CD14-positive monocyte (primary cell): ENCODE measurements around the gene INHA. TPM values are rescaled to one million over a fixed set of nuclear protein-coding genes. Genes with fewer than 3 reads are reported as not detected.

Source experiments
- DNase-seq, 3 donors: peaks; one replicate each; pipeline ENCODE4 v3.0.0-alpha.2; 2011 to 2022
- H2AFZ ChIP-seq: 2 replicates; pipeline ENCODE4 v1.6.0; 2012; ENCODE audit warnings: mild to moderate bottlenecking, low read depth, low read length, inconsistent platforms; ENCODE audit not compliant: insufficient read depth, poor library complexity, severe bottlenecking
- H3K27ac ChIP-seq, 2 donors: 1 replicate in 1 of 2; 2 replicates in 1 of 2; pipeline ENCODE4 v1.5.1; 2012 to 2013; ENCODE audit warnings: low read length in 2 of 2, control low read depth in 1 of 2, inconsistent platforms in 1 of 2, low read depth in 1 of 2, mild to moderate bottlenecking in 1 of 2
- H3K27me3 ChIP-seq, 2 donors: one replicate each; pipeline versions ENCODE4 v1.6.0 to v1.6.1; 2011 to 2013; ENCODE audit warnings: low read length in 2 of 2; ENCODE audit not compliant: control insufficient read depth in 2 of 2, insufficient read depth in 2 of 2
- H3K36me3 ChIP-seq, 2 donors: replicated peaks in 1 of 2; 1 replicate in 1 of 2; 2 replicates in 1 of 2; pipeline versions ENCODE4 v1.5.1 to v1.6.1; 2012 to 2013; ENCODE audit warnings: low read length in 2 of 2, control low read depth in 1 of 2, inconsistent platforms in 1 of 2, mild to moderate bottlenecking in 1 of 2; ENCODE audit not compliant: insufficient read depth in 2 of 2, control insufficient read depth in 1 of 2
- H3K4me1 ChIP-seq, 2 donors: 1 replicate in 1 of 2; 2 replicates in 1 of 2; pipeline versions ENCODE4 v1.5.1 to v1.6.1; 2012 to 2013; ENCODE audit warnings: low read length in 2 of 2, control low read depth in 1 of 2, inconsistent platforms in 1 of 2, mild to moderate bottlenecking in 1 of 2, moderate library complexity in 1 of 2; ENCODE audit not compliant: insufficient read depth in 2 of 2, control insufficient read depth in 1 of 2
- H3K4me2 ChIP-seq: replicated peaks from 2 replicates; pipeline ENCODE3; 2012; ENCODE audit warnings: low read length, moderate library complexity, mild to moderate bottlenecking; ENCODE audit not compliant: poor library complexity, severe bottlenecking; ENCODE audit errors: extremely low read depth
- H3K4me3 ChIP-seq, 3 experiments: fragments of 200-600 bp in 1 of 3; sonication (generic) in 1 of 3; replicated peaks in 1 of 3; 1 replicate in 2 of 3; 2 replicates in 1 of 3; pipeline ENCODE4 v1.5.1; 2011 to 2013; ENCODE audit warnings: low read length in 3 of 3, mild to moderate bottlenecking in 3 of 3, control low read depth in 2 of 3, low read depth in 2 of 3, inconsistent platforms in 1 of 3, moderate library complexity in 1 of 3
- H3K79me2 ChIP-seq: 2 replicates; pipeline ENCODE4 v1.6.0; 2012; ENCODE audit warnings: mild to moderate bottlenecking, control low read depth, inconsistent platforms, low read length, moderate library complexity; ENCODE audit not compliant: insufficient read depth
- H3K9ac ChIP-seq: 2 replicates; pipeline ENCODE4 v1.6.0; 2017; ENCODE audit warnings: low read length, mild to moderate bottlenecking; ENCODE audit not compliant: insufficient read depth, poor library complexity, severe bottlenecking
- H3K9me3 ChIP-seq, 2 donors: replicated peaks in 1 of 2; 1 replicate in 1 of 2; 2 replicates in 1 of 2; pipeline versions ENCODE4 v1.5.1 to v1.6.1; 2012 to 2013; ENCODE audit warnings: low read length in 2 of 2, control low read depth in 1 of 2; ENCODE audit not compliant: control insufficient read depth in 1 of 2, insufficient read depth in 1 of 2
- H4K20me1 ChIP-seq: 2 replicates; pipeline ENCODE4 v1.6.0; 2012; ENCODE audit warnings: mild to moderate bottlenecking, low read length, control low read depth, moderate library complexity; ENCODE audit not compliant: insufficient read depth
- H3K27ac Mint-ChIP-seq, 7 donors: one replicate each; pipeline ENCODE4 v1.8.0; 2020; ENCODE audit warnings: mild to moderate bottlenecking in 7 of 7, mixed read lengths in 7 of 7, moderate library complexity in 6 of 7, inconsistent platforms in 2 of 7
- H3K27me3 Mint-ChIP-seq, 3 donors: one replicate each; pipeline ENCODE4 v1.8.0; 2021 to 2022; ENCODE audit warnings: low read depth in 3 of 3, mild to moderate bottlenecking in 3 of 3, mixed read lengths in 3 of 3, moderate library complexity in 3 of 3, inconsistent platforms in 1 of 3
- H3K36me3 Mint-ChIP-seq, 2 donors: one replicate each; pipeline ENCODE4 v1.8.0; 2020; ENCODE audit warnings: mixed read lengths in 2 of 2, inconsistent platforms in 1 of 2, mild to moderate bottlenecking in 1 of 2
- H3K4me1 Mint-ChIP-seq: one replicate; pipeline ENCODE4 v1.8.0; 2020; ENCODE audit warnings: mild to moderate bottlenecking, mixed read lengths
- H3K4me3 Mint-ChIP-seq, 2 donors: one replicate each; pipeline ENCODE4 v1.8.0; 2020; ENCODE audit warnings: mild to moderate bottlenecking in 2 of 2, mixed read lengths in 2 of 2, moderate library complexity in 1 of 2
- H3K9me3 Mint-ChIP-seq, 7 donors: one replicate each; pipeline ENCODE4 v1.8.0; 2020 to 2022; ENCODE audit warnings: mixed read lengths in 7 of 7, mild to moderate bottlenecking in 6 of 7, moderate library complexity in 6 of 7, inconsistent platforms in 2 of 7
- CTCF ChIP-seq: fragments of 200-600 bp; IDR thresholded peaks from one replicate; pipeline ENCODE4 v1.8.0; 2022; ENCODE audit warnings: antibody characterized with exemption, mild to moderate bottlenecking
- WGBS: methylation state at CpG from one replicate; pipeline ENCODE4 v1.1.5; 2013; ENCODE audit warnings: missing lambda C conversion rate; ENCODE audit not compliant: insufficient coverage; 5-methylcytosine and 5-hydroxymethylcytosine counted together
- intact Hi-C, 2 donors: fragments of 100-400 bp; cut with micrococcal nuclease; formaldehyde crosslinking; loops; one replicate each; pipeline versions ENCODE4 v1.15.0 to v1.15.1; 2023
- polyA plus RNA-seq, 3 donors: library from polyadenylated mRNA; depleted of rRNA in 1 of 3; unstranded in 2 of 3; stranded (reverse) in 1 of 3; fragments of 300-500 nt in 2 of 3; fragments of >200 nt in 1 of 3; fragmentation: Illumina TruSeq in 2 of 3; gene quantifications; 1 replicate in 2 of 3; 2 replicates in 1 of 3; pipeline ENCODE4 v1.2.3, GENCODE V29; 2012 to 2021

The INHA gene
- polyA plus RNA-seq, 3 donors: not detected

GRCh38 chr2:219545295-219545942 lies 26.7 kb upstream of the INHA start:
- intact Hi-C loops: no loop called here
- no peak overlapping the region for H3K4me2 ChIP-seq
- Mint-ChIP-seq H3K27ac (peak overlapping the region in 1 of 7 donors; percentile 20), H3K27me3 (peaks cover 37 to 78% (median 49%) of the 10 kb centered on the region in 3 donors), H3K4me1 (peaks cover 9% of the 10 kb centered on the region), H3K4me3 (peak overlapping the region in 1 of 2 donors; percentile 17), H3K9me3 (peaks cover 0 to 14% (median 2%) of the 10 kb centered on the region in 7 donors), H3K36me3 (peaks cover 0 to 6% of the 10 kb centered on the region in 2 donors)
- H3K9me3 ChIP-seq: no peaks in the 10 kb centered on the region
- no peaks in the 10 kb centered on the region for H3K36me3 ChIP-seq
- H4K20me1 ChIP-seq: no peaks in the 10 kb centered on the region
- no peak for DNase-seq
- H3K4me1 ChIP-seq: peaks cover 21 to 27% of the 10 kb centered on the region in 2 donors
- H3K9ac ChIP-seq: no peak overlapping the region
- TF ChIP-seq CTCF: no peak
- H3K27me3 ChIP-seq: peaks cover 24 to 60% of the 10 kb centered on the region in 2 donors
- no peak overlapping the region for H3K4me3 ChIP-seq
- H2AFZ ChIP-seq: no peak overlapping the region
- WGBS: 86% methylated on average over 2 of the region's 3 CpGs
- H3K79me2 ChIP-seq: no peaks in the 10 kb centered on the region
- H3K27ac ChIP-seq: no peak overlapping the region

GRCh38 chr2:219545943-219546352 lies 26.2 kb upstream of the INHA start:
- Histone ChIP-seq H3K79me2 (no peaks in the 10 kb centered on the region), H3K9me3 (no peaks in the 10 kb centered on the region), H4K20me1 (no peaks in the 10 kb centered on the region), H3K4me3 (no peak overlapping the region), H3K27ac (no peak overlapping the region), H3K4me1 (peaks cover 21 to 27% of the 10 kb centered on the region in 2 donors), H3K27me3 (peaks cover 24 to 62% of the 10 kb centered on the region in 2 donors), H2AFZ (no peak overlapping the region), H3K4me2 (no peak overlapping the region), H3K9ac (no peak overlapping the region), H3K36me3 (no peaks in the 10 kb centered on the region)
- H3K27me3 Mint-ChIP-seq: peaks cover 40 to 81% (median 50%) of the 10 kb centered on the region in 3 donors
- DNase-seq: no peak
- WGBS: 86% methylated on average over 4 of the region's 4 CpGs
- H3K4me3 Mint-ChIP-seq: peak overlapping the region in 1 of 2 donors; percentile 31
- H3K36me3 Mint-ChIP-seq: peaks cover 2 to 6% of the 10 kb centered on the region in 2 donors
- intact Hi-C loops: no loop called here
- no peak for TF ChIP-seq CTCF
- peaks cover 0 to 15% (median 2%) of the 10 kb centered on the region in 7 donors for H3K9me3 Mint-ChIP-seq
- H3K4me1 Mint-ChIP-seq: peaks cover 11% of the 10 kb centered on the region
- H3K27ac Mint-ChIP-seq: peak overlapping the region in 1 of 7 donors; percentile 26
